Measurements from ENCODE around the gene ARMC2. TPM values are rescaled to one million over a fixed set of nuclear protein-coding genes. Genes with fewer than 3 reads are reported as not detected.

Gene ARMC2
- total RNA-seq, 1 donor from 2014 or later: 9.5 TPM

DNA sequence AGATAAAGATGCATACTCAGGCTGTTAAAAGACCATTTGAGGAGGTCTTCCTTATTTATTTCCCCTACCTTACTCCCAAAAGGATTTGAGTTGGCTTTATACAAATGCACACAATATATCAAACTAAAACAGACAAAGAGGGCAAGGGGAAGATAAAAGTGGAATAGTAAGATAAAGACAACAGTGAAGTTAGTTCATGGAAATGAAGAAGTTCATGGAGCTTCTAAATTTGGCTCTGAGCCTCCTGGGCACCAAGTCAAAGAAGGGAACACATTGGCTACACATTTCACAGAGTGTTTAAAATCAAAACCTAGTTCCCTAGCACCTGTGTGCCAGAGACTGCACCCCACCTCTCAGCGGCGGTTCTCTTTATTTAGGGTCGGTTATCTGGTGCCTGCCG, 25.8 kb upstream of the ARMC2 start:
- no peak for DNase-seq
- intact Hi-C loops (cut with DNase I): no loop called here
- no peak for ATAC-seq (ENCODE audit: poor library complexity)

DNA sequence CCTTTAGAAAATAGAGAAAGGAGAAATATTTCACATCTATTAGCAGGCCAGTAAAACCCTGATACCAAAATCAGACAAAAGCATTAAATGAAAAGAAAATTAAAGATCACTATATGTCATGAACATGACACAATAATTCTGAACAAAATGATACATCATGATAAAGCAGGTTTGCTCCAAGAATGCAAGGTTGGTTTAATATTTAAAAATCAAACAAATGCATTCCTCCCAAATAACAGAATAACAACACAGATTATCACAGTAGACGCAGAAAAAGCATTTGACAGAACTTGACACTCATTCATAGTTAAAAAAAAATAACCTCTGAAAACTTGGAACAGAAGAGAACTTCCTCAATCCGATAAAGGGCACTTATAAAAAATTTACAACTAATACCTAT, 22.9 kb upstream of the ARMC2 start:
- no peak for ATAC-seq (ENCODE audit: poor library complexity)
- intact Hi-C loops (cut with DNase I): no loop called here
- no peak for DNase-seq

DNA sequence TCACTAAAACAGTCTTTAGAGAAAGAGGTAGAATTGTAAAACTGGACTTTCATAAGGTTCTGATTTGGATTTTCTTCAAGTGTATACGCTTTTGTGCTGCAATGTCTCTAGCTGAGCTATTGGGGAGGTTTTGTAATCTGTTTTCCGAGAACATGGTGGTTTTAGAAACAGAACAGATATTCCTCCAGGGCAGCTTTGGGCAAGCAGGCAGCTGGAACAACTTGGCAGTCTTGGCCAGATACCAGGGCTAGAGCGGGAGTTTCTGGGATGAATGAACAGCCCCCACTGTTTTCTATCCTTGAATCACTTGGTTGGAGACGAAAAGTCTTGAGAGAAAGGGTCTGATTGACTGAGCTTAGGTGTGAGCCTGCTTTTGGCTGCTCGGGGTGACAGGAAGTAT, 17.1 kb upstream of the ARMC2 start:
- intact Hi-C loops (cut with DNase I): loop anchor here (10.0 kb wide), 1 partner anchor 46 kb away; no protein-coding TSS in a partner anchor
- no peak for DNase-seq
- ATAC-seq (ENCODE audit: poor library complexity): no peak

DNA sequence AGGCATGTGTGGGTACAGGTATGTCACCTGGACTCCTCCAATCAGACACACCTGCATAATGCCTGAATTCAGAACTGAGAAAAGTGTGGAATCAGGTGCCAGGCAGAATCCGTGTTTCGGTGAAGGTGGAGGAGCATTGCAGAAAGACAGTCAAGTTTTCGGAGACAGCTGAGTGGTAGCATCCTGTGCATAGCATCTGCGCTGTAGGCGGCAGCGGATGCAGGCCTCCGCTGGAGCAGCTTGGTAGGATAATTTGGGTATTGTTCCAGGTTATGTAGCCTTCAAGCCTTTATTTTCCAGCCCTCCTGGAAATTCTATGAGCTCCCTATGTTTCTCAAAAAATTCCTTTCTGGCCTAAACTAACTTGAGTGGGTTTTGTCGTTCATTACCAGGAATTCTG, 15.5 kb upstream of the ARMC2 start:
- DNase-seq (no peak), ATAC-seq (ENCODE audit: poor library complexity) (no peak)
- intact Hi-C loops (cut with DNase I): loop anchor here (10.0 kb wide), 1 partner anchor 48 kb away; no protein-coding TSS in a partner anchor

DNA sequence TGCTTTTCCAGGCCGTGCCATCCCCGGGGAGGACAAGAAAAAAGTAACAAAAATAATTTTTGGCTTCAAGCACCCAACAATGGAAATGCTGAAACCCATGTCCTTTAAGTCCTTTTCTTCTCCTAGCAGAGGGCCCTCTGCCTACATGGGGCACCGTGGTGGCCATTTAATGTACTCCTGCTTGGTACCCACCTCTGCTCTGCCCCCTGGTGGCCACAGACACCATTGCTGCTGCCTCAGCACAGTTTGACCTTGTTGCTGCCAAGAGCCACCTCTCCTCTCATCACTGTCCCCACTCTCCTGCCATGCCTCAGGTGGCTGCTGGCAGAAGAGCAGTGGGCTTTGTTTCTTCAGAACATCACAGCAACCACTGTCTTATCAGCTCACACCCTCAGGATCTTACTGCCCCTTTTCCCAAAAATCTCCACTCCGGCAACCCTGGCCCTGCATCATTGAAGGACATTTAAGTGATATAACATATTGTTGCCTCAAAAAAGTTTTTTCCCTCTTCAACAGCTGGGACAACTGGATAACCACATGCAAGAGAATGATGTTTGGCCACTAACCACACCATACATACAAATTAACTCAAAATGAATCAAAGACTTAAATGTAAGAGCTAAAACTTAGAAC, 12.9 kb upstream of the ARMC2 start:
- DNase-seq: peak; percentile 94
- intact Hi-C loops (cut with DNase I): loop anchor here (2.0 to 10.0 kb wide), 2 partner anchors 51 to 293 kb away; no protein-coding TSS in a partner anchor
- peak; percentile 97 for ATAC-seq (ENCODE audit: poor library complexity)

DNA sequence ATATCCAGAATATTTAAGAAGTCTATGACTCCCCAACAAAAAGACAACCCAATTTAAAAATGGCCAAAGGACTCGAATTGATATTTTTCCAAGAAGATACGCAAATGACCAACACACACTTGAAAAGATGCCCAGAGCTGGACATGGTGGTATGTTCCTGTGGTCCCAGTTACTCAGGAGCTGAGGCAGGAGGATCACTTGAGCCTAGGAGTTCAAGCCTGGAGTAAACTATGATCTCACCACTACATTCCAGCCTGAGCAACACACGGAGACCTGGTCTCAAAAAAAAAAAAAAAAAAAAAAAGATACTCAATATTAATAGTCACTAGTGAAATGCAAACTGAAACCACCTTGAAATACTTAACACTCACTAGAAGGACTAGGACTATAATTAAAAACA, 12.2 kb upstream of the ARMC2 start:
- intact Hi-C loops (cut with DNase I): loop anchor here (10.0 kb wide), 1 partner anchor 51 kb away; no protein-coding TSS in a partner anchor
- DNase-seq: no peak
- ATAC-seq (ENCODE audit: poor library complexity): no peak

DNA sequence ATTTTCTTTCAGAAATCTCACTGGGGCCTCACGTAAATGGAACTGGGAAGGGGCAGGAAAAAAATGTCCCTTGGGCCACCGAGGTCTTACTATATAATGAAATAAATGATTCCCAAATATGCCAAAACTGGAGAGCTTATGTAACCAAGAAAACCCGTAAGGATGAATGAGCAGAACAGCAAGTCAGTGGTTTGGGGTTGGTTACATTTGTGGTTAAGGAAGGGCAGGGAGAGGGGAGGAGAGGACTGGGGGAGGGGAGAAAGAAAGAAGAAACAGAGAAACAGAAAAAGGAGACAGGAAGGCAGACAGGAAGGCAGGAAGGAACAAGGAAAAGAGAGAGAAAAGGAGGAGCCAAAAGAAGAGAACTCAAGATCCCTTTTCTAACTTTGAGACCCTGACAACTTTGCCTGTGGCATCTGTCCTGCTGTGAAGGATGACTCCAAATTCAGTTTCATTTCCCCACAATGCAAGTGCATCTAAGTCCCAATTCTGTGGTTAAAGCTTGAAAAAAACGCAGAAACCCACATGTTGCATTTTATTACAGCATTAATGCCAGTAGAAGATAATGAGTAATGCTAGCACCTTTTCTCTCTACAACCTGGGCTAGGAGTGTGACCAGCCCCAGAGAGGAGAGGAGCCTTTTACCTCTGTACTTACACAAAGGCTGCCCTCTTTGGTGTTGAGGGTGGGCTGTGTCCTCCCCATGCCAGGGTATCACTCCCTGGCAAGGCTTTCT, 10.8 kb upstream of the ARMC2 start:
- DNase-seq: no peak
- no peak for ATAC-seq (ENCODE audit: poor library complexity)
- intact Hi-C loops (cut with DNase I): loop anchor here (10.0 kb wide), 1 partner anchor 53 kb away; no protein-coding TSS in a partner anchor

DNA sequence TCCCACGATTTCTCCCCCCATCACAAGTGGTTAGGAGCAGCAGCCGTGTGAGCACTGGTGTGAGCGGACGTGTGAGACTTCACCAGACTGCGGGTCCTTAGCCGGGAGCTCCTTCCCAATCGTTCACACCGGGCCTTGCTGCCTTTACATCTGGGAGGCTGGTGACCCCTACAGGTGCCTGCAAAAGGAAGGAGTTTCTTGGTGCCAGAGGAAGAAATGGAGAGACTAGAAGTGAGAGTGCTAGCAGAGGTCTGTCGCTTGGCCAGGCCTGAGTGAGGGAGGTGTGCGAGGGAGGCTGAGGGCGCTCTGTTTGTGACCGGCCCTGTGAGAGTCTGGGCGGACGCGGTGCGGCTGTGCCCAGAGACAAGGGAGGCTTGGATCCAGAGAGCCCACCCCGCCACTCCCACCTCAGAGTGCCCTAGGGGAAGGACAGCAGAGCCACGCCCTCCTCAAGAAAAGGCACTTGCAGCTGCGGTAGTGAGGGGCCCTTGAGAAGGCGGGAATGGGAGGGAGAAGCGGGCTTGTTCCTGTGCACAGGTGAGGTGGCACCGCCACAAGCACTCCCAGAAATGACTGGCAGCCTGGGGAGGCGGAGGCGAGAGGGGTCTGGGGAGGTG, 10.0 kb upstream of the ARMC2 start:
- DNase-seq (no peak), ATAC-seq (ENCODE audit: poor library complexity) (no peak)
- intact Hi-C loops (cut with DNase I): loop anchor here (10.0 kb wide), 1 partner anchor 53 kb away; no protein-coding TSS in a partner anchor

DNA sequence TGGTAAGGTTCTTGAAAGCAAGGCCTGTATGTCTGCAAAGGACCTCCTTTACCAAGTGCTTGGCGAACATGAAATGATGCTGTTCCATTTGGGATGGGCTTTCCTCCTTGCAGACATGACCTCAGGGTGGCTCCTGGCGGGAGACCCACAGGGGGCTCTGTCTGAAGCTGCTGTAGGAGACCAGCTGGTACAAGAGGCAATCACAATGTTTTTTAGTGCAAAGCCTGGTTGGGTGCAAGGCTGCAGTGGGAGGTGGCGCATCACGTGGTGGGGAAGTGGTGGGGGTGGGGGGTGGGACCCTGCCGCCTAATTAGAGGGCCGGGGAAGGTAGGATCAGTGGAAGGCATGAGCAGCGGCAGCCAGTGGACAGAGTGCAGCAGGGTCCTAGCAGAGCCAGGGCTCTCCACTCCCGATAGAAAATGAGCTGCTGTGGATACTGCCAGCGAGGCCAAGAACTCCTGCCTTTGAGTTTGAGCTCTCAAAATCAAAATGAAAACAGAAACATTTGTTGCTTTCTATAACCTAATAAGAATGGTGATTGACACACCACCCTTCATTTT, 9.1 kb upstream of the ARMC2 start:
- ATAC-seq (ENCODE audit: poor library complexity) (no peak), DNase-seq (no peak)
- intact Hi-C loops (cut with DNase I): loop anchor here (10.0 kb wide), 1 partner anchor 54 kb away; no protein-coding TSS in a partner anchor

DNA sequence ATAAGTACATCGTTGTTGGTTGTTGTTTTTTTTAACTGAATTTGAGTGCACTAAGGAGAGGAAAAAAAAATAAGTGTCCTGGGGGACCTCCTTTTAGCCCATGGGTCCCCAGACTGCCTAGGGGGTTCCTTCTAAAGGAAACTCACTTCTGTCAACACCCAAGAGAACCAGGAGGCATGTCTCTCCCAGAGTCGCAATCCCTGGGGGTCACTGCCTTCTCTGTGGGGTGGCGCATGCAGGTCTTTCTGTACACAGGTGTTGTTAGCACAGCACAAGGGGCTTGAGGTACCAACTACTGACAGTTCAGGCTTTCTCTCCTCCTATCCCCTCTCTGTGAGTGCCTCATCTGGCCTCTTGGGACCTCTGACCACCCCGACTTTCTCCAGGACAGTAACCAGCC, 7.3 kb upstream of the ARMC2 start:
- DNase-seq: no peak
- intact Hi-C loops (cut with DNase I): no loop called here
- no peak for ATAC-seq (ENCODE audit: poor library complexity)

DNA sequence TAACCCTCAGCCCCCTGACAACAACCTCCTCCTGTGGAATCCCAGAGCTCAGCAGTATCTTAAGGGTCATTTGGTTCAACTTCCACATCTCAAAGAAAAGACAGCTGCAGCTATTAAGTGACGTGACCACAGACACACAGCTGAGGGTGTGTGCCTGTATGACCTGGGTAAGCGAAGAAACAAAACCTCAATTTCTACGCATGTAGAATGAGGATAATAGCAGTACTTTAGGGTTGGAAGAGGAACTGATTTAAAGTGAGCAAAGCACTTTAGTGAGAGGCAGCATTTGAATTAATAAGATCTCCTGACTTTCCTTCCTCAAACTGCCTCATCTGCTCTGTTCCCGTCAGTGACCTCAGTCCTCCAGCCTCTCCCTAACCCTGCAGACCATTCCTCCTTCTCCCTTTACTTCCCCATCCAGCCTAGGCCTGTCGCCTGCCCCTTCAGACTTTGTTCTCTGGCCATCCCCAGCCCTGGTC, 6.8 kb upstream of the ARMC2 start:
- ATAC-seq (ENCODE audit: poor library complexity): peak; percentile 76
- intact Hi-C loops (cut with DNase I): no loop called here
- no peak for DNase-seq

DNA sequence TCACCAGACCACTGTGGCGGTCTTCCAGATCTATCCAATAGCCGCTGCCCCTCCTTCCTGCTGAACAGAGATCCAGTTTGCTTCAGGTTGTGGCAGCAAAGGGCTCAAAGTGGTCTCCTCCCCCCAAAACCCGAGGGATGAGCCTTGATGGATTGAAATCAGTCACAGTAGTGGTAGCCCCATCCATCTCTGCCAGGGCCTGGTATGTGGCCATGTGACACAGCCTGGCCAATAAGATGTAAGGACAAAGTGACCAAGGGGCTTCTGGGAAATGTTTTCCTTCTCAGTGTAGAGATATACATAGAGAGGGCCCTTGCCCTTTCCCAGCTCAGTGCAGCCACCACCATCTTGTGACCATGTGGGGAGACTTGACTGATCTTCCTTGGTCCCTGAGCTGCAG, 4.1 kb upstream of the ARMC2 start:
- ATAC-seq (ENCODE audit: poor library complexity) (no peak), DNase-seq (no peak)
- intact Hi-C loops (cut with DNase I): no loop called here

DNA sequence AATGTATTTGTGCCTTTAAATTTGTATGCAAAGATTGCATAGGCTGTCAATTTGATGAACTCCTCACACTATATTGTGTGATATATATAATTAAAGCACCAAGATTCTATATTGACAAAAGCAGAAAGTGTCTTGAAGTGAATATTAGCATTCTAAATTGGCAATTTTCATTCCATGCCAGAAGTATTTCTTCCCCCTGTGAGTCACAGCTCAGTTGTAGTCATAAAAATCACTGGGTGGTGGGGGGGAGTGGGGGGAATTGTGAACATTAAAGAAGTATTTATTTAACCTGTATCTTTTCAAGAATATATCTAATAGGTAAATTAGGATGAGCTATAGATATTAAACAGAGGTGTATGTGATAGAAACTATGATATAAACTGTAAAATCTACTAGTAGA, 3.1 kb upstream of the ARMC2 start:
- intact Hi-C loops (cut with DNase I): loop anchor here (5.0 kb wide), 1 partner anchor 227 kb away; no protein-coding TSS in a partner anchor
- no peak for ATAC-seq (ENCODE audit: poor library complexity)
- no peak for DNase-seq

DNA sequence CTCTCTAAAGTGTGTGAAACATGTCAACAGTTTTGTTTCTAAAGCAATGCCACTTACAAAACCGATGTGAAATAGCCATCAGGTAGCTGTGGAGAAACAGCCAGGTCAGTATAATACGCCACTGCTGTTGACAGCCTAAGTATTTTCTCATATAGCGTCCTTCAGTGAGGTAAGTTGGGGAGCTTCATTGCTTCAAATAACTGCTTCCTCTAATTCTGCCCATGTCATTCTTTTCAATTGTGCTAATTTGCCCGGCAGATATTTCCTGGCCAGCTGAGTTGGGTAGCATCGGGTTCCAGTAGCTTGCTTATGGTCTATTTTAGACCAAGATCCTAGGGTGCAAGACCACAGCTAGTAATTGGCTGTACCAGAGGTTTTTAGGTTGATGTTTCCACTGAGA, 2.1 kb upstream of the ARMC2 start:
- DNase-seq (no peak), ATAC-seq (ENCODE audit: poor library complexity) (no peak)
- intact Hi-C loops (cut with DNase I): loop anchor here (5.0 kb wide), 1 partner anchor 226 kb away; no protein-coding TSS in a partner anchor

DNA sequence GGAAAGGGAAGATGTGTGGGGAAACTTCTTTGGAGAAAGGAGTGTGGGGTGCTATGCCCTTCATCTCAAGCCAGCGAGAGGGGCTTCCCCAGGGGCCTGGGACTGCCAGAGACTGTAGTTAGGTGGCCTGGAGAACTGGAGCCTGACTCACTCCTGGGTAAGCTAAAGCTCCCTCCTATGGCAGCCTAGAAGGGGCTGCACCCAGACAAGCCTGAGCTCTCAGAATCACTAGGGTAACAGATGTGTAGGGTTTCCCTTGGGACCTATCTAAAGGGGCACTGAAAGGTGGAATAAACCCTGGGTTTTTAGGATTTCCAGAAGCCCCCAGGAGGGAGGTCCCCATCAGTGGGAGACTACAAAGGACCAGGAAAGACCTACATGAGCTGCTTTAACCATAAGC, 1.6 kb upstream of the ARMC2 start:
- ATAC-seq (ENCODE audit: poor library complexity) (no peak), DNase-seq (no peak)
- intact Hi-C loops (cut with DNase I): loop anchor here (5.0 kb wide), 1 partner anchor 226 kb away; no protein-coding TSS in a partner anchor

DNA sequence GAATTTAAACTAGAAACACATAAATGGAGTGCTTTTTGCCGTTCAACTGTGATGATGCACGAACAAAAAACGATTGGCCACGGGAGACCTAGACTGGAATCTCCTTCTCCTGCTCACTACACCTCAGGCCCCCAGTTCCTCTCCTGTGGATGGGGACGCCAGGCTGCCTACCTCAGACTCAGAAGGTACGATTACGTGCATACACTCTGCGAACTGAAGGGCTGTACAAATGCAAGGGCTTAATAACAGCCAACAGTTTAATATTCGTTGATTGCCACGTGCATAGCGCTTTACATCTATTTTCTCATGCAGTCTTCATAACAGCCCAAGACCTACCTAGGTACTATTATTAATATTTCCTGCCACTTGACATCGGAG, 495 bp upstream of the ARMC2 start:
- ATAC-seq (ENCODE audit: poor library complexity) (peak; percentile 0), DNase-seq (no peak)
- intact Hi-C loops (cut with DNase I): loop anchor here (5.0 kb wide), 1 partner anchor 225 kb away; no protein-coding TSS in a partner anchor

DNA sequence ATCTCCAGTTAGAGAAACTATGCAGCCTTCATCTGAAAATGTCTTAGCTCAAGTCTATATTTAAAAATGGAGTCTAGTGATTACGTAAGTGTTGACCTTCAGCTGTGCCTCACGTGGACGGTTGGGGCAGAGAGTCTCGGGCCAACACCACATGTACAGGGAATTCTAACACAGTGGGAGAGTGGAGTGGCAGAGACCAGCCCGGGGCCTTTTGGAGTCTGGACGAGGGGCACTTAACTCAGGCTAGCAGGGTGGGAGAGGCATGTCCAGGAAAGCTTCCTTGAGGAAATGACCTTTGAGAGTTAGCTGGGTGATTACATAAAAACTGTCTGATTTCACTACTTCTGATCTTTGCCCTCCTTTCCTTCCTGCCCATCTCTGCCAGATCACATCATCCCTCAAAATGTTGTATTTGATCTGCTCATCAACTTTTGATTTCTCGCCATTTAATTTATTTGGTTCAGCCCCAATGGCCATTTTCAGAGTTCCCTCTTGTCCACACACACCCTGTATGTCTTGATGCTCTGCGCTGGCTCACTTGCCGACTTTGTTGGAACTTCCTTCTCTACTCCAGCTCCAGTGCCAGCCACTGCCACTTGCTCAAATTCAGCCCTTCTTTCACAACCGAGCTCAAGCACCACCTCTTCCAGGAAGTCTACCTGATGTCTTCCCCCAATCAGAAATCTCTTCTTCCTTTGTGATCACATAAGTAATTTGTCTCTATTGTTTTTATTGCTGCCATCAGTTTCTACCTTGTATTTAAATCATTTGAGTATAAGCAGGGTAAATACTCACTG, 2.6 kb downstream of the ARMC2 start:
- ATAC-seq (ENCODE audit: poor library complexity): peak; percentile 28

DNA sequence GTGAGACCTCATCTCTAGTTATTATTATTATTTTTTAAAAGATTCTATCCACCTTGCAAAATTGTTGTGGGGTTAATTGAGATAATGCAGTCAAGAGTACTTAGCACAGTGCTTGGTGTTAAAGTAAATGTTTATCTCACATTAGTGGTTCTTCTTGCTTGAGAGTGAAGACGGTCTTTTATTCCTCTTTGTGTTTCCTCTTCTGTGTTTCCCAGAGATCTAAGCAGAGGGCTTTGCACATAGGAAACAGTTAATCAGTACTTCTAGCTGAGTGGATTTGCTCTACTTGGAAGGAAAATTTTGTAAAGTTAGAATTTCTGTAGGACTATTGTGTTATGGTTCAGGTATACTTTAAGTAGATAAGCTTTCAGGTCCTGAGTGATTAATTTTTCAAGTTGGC, 3.5 kb downstream of the ARMC2 start:
- no peak for ATAC-seq (ENCODE audit: poor library complexity)
- no peak for DNase-seq
- intact Hi-C loops (cut with DNase I): no loop called here

More for the DNA sequence above, 2.6 kb downstream of the ARMC2 start:
- intact Hi-C loops (cut with DNase I): no loop called here
- peak; percentile 66 for DNase-seq
